Activated T-helper 9 cell treated with anti-CD3 and anti-CD28 coated beads, Interleukin-2, amount 50 U/mL, for 16 hours (primary cell): ENCODE data around the gene NDST1.

Experiments used
- DNase-seq: peaks from one replicate; pipeline ENCODE4 v3.0.0-alpha.2; 2020; ENCODE audit warnings: low read depth

The NDST1 gene

GRCh38 chr5:150523472-150524350, 15.8 kb downstream of the NDST1 start:
- DNase-seq, result no peak

- no peak for DNase-seq
Observed at GRCh38 chr5:150525163-150525562, 17.2 kb downstream of the NDST1 start.

- no peak for DNase-seq
Observed at GRCh38 chr5:150525781-150526180, 17.9 kb downstream of the NDST1 start.

- DNase-seq, result no peak
Observed at GRCh38 chr5:150527038-150527437, 19.1 kb downstream of the NDST1 start.

- no peak for DNase-seq
Observed at GRCh38 chr5:150527808-150528207, 19.9 kb downstream of the NDST1 start.

- no peak for DNase-seq
Observed at GRCh38 chr5:150528924-150529546, 21.1 kb downstream of the NDST1 start.

- no peak for DNase-seq
Observed at GRCh38 chr5:150529555-150529954, 21.6 kb downstream of the NDST1 start.

GRCh38 chr5:150530423-150530822, 22.5 kb downstream of the NDST1 start:
- DNase-seq, result no peak

- DNase-seq, result no peak
Observed at GRCh38 chr5:150530951-150531588, 23.1 kb downstream of the NDST1 start.

- no peak for DNase-seq
Observed at GRCh38 chr5:150531686-150532085, 23.8 kb downstream of the NDST1 start.

GRCh38 chr5:150532151-150532550, 24.2 kb downstream of the NDST1 start:
- DNase-seq, result no peak

- DNase-seq, result no peak
Observed at GRCh38 chr5:150532996-150533395, 25.1 kb downstream of the NDST1 start.

- DNase-seq, result no peak
Observed at GRCh38 chr5:150534811-150535210, 26.9 kb downstream of the NDST1 start.

GRCh38 chr5:150535611-150536010, 27.7 kb downstream of the NDST1 start:
- no peak for DNase-seq

- no peak for DNase-seq
Observed at GRCh38 chr5:150538007-150538917, 30.3 kb downstream of the NDST1 start.

GRCh38 chr5:150539206-150539605, 31.3 kb downstream of the NDST1 start:
- no peak for DNase-seq

- no peak for DNase-seq
Observed at GRCh38 chr5:150540042-150540441, 32.1 kb downstream of the NDST1 start.

- DNase-seq, result no peak
Observed at GRCh38 chr5:150540615-150541396, 32.9 kb downstream of the NDST1 start.

GRCh38 chr5:150541397-150541675, 33.4 kb downstream of the NDST1 start:
- no peak for DNase-seq

GRCh38 chr5:150541895-150542294, 34.0 kb downstream of the NDST1 start:
- no peak for DNase-seq

- DNase-seq, result no peak
Observed at GRCh38 chr5:150542933-150543445, 35.1 kb downstream of the NDST1 start.
